DND-41 (cell line): ENCODE data around the gene TRERF1.

ENCODE experiments used
- CTCF ChIP-seq: IDR thresholded peaks from 2 replicates; pipeline ENCODE4 v1.5.1; 2012; ENCODE audit warnings: borderline replicate concordance, low read length, moderate library complexity, mild to moderate bottlenecking; ENCODE audit not compliant: poor library complexity, severe bottlenecking; ENCODE audit errors: extremely low read depth
- EZH2 ChIP-seq: IDR thresholded peaks from 3 replicates; pipeline ENCODE4 v1.6.1; 2012; ENCODE audit warnings: borderline replicate concordance, low read depth, mild to moderate bottlenecking, moderate library complexity, low read length, inconsistent platforms; ENCODE audit not compliant: severe bottlenecking

DNA sequence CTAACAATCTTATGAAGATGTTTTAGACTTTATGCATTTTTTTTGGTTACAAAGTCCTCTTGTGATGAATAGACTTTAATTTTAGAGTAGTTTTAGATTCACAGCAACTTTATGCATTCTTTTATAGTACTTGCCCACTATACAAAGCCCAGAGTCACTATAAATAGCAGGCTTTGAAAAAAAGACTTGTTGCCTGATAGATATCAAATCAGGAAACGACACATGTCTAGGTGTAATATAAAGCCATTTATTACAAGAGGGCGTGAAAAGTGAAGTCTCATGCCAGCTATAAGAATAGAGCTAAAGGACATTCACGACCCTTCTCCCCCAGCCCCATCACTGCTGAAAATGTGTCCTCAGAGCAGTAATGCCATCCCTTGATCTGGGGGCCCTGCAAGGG lies 156.0 kb downstream of the TRERF1 start:
- TF ChIP-seq CTCF (no peak), EZH2 (no peak)
